ENCODE measurements around the gene MSH5.

MSH5 gene

DNA sequence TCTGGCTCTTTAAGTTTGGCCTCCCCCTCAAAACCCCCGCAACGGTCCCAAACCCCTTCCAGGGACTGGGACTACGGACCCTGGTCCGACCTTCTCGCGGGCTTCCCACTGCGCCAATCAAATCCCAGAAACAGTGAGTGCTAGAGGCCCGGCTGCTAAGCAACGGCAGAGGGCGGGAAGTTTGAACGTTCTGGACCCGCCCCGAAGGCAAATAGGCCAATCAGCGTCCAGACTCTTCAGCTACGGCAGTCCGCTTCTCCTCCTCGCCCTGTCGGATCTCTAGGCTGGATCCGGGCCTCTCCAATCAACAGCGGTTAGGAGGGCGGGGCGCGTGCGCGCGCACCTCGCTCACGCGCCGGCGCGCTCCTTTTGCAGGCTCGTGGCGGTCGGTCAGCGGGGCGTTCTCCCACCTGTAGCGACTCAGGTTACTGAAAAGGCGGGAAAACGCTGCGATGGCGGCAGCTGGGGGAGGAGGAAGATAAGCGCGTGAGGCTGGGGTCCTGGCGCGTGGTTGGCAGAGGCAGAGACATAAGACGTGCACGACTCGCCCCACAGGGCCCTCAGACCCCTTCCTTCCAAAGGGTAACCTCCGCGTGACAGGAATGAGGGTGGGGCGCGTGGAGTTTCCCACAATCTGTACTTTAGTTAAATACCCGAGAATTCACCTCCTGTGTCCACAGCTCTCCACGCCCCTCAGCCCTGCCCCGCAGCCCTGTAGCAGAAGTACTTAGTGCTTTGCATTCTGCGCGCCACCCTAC lies at the start of gene MSH5:
Gene MSH5, plus strand, starts transcription at position 367 of the 758 bp plus-strand sequence. CDS start 462 bp downstream, outside the sequence.
- peak within 1 kb of the TSS; percentile 90 for H3K27ac Mint-ChIP-seq

DNA sequence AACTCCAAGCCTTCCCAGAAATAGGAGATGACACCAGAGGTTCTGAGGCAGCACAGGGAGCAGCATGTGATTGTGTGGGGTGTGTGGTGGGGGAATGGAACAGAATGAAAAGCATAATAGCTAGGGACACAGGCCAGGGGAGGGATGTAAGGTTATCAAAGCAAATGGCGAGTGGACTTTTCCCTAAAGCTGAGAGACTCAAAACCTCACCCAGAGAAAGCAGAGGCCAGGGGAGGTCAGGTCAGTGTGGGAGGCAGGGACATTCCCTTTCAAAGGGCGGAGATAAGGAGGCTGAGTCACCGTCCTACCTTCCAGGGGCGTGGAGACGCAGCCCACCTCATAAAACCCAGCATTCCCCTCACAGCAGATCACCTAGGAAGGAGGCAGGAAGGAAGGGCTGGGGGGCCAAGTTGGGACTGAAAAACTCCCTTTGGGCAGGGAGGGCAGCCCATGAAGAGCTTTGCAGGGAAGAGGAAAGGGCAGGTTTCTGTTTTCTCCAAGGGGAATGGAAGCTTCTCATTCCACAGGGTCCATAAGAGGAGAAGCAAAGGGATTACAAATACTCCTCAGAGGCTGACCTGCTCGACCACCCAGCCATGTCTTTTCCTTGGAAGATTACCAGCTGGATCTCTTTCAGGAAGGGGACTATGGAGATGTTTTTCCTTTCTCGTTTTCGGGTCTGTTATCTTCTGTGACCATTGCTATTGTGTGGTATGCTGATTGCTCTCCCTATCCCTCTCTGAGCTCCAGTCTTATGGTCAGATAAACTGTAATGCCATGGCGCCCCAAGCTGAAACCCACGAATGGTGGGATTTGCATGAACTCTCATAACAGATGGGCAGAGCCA lies 49.4 kb upstream of the MSH5 start:
- Mint-ChIP-seq H3K4me1 (peaks cover 28% of the 10 kb centered on the region), H3K9me3 (no peaks in the 10 kb centered on the region), H3K36me3 (peaks cover 55% of the 10 kb centered on the region), H3K4me3 (no peak overlapping the region), H3K27me3 (no peaks in the 10 kb centered on the region), H3K27ac (peak overlapping the region; percentile 62)
- no peak for ATAC-seq

More for the DNA sequence above, at the start of gene MSH5:
- Mint-ChIP-seq H3K4me3 (peak within 1 kb of the TSS; percentile 95), H3K4me1 (peaks cover 46% of the 10 kb centered on the region), H3K27me3 (no peaks in the 10 kb centered on the region), H3K36me3 (peaks cover 34% of the 10 kb centered on the region), H3K9me3 (no peaks in the 10 kb centered on the region)
- peak; percentile 95 for ATAC-seq

DNA sequence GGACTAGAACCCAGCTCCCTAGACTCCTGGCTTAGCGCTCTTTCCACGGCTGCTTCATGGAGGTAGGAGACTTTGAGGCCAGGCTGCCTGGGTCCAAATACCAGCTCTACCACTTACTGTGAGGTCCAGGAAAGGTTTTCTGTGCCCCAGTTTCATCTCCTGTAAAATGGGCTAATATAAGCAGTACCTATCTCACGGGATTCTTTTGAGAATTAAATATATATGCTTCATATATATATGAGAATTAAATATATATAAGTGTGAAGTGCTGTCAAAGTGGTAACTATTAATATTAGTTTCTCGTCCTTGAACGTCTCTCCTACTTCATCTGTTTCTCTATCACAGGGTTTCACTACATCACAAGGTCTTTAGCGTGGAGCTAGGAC lies 48.7 kb upstream of the MSH5 start:
- ATAC-seq: no peak
- no peaks in the 10 kb centered on the region for H3K9me3 Mint-ChIP-seq
- H3K27ac Mint-ChIP-seq: no peak overlapping the region
- H3K4me3 Mint-ChIP-seq: no peak overlapping the region
- peaks cover 28% of the 10 kb centered on the region for H3K4me1 Mint-ChIP-seq
- peaks cover 54% of the 10 kb centered on the region for H3K36me3 Mint-ChIP-seq
- H3K27me3 Mint-ChIP-seq: no peaks in the 10 kb centered on the region

DNA sequence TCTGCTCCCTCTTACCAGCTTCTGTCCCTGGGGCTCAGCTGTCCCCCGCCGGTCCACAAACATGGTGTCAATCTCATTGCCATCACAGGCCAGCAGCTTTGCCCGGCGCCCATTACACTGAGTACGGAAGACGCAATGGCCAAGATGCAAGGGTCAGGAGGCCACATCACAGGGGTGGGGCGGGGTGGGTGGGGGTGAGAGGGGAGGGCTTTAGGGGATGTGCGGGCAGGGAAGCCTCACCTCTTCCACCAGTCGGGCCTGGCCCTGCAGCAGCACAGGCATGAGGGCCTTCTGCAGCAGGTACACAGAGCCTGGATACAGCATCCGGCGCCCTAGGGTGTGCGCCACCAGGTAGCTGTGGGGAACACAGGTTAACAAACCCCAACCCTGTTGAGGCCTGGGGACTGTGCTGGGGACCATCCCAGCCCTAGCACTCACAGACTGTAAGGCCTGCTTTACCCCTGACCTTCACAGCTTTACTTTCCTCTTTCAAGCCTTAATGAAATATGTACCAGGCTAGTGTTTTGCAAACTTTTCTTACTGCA lies 48.2 kb upstream of the MSH5 start:
- no peak for ATAC-seq
- H3K4me1 Mint-ChIP-seq: peaks cover 28% of the 10 kb centered on the region
- H3K27me3 Mint-ChIP-seq: no peaks in the 10 kb centered on the region
- H3K9me3 Mint-ChIP-seq: no peaks in the 10 kb centered on the region
- H3K4me3 Mint-ChIP-seq: no peak overlapping the region
- H3K27ac Mint-ChIP-seq: no peak overlapping the region
- peaks cover 54% of the 10 kb centered on the region for H3K36me3 Mint-ChIP-seq

DNA sequence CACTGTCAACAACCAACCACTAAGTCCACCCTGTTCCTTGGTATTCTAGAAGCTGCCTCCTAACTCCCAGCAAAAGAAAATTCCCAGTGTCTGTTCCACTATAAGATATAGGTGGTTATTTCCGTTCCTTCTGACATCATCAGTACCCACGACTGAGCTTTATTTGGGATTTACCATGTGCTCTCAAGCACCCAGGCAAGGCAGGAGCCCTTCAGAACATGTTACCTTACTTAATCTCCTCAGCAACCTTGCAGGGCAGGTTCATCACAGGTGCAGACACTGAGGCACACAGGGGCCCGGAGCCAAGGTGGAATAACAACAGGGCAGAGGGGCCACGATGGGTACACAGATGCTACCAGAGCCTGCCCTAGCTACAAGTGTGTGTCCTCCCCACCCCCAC lies 47.5 kb upstream of the MSH5 start:
- Mint-ChIP-seq H3K27me3 (no peaks in the 10 kb centered on the region), H3K36me3 (peaks cover 57% of the 10 kb centered on the region), H3K4me3 (no peak overlapping the region), H3K4me1 (peaks cover 30% of the 10 kb centered on the region), H3K9me3 (no peaks in the 10 kb centered on the region), H3K27ac (no peak overlapping the region)
- no peak for ATAC-seq

DNA sequence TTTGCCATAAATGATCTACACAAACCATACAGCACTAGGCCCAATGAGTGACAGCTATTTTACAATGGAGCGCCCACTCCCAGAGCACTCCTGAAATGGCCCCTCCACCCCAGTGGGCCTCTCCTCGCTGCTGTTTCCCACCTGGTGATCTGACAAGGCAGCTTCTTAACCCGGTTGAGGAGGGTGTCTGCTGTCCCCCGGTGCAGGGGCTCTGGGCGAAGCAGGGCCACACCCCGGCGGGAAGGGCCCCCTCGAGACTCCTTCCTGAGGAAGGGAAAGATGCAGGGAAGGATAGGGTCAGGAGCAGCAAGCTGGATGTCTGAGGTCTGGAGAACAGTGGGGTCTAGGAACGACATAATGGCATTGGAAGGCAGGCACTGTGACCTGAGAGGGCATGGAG lies 46.9 kb upstream of the MSH5 start:
- no peak overlapping the region for H3K4me3 Mint-ChIP-seq
- no peaks in the 10 kb centered on the region for H3K27me3 Mint-ChIP-seq
- no peak overlapping the region for H3K27ac Mint-ChIP-seq
- ATAC-seq: no peak
- H3K36me3 Mint-ChIP-seq: peaks cover 57% of the 10 kb centered on the region
- H3K9me3 Mint-ChIP-seq: no peaks in the 10 kb centered on the region
- peaks cover 35% of the 10 kb centered on the region for H3K4me1 Mint-ChIP-seq

DNA sequence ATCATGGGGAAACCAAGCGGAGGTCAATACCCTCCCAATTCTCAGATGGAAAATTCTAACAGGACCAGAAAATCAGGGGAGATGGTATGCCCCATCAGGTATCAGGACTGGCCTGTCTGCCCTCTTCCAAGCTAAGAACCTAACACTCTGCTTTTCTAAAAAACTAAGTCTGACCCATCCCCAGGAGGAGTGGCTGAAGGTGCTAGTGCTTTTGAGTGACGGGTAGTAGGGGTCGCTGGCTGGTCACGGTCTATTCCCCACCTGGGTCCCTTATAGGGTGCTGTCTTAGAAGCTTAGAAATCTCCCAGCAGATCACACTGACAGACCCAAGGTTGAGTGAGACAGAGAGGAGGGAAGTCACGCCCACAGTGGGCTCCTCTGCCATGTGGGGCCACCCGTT lies 46.3 kb upstream of the MSH5 start:
- Mint-ChIP-seq H3K9me3 (no peaks in the 10 kb centered on the region), H3K4me1 (peaks cover 37% of the 10 kb centered on the region), H3K4me3 (no peak overlapping the region), H3K27ac (no peak overlapping the region), H3K36me3 (peaks cover 55% of the 10 kb centered on the region), H3K27me3 (no peaks in the 10 kb centered on the region)
- ATAC-seq: no peak

DNA sequence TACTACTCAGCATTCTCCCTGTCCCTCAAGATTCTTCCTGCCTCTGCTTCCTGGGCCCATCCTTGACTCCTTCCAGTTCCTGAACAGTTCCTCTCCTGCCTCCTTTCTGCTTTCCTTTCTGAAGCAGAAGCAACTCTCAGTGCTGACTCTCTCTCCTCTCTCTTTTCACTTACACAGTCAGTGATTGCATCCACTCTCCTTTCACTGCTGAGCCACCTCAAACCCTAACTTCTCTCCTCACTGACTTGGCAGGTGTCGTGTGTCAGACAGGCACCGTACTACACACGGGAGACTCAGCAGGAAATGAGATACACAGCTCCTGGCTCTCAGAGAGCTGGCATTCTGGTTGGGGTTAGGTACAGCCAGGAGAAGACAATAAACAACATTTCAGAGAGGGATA lies 42.2 kb upstream of the MSH5 start:
- ATAC-seq: no peak
- H3K27ac Mint-ChIP-seq: peak overlapping the region; percentile 23
- no peaks in the 10 kb centered on the region for H3K27me3 Mint-ChIP-seq
- H3K4me3 Mint-ChIP-seq: no peak overlapping the region
- no peaks in the 10 kb centered on the region for H3K9me3 Mint-ChIP-seq
- peaks cover 33% of the 10 kb centered on the region for H3K4me1 Mint-ChIP-seq
- peaks cover 24% of the 10 kb centered on the region for H3K36me3 Mint-ChIP-seq

DNA sequence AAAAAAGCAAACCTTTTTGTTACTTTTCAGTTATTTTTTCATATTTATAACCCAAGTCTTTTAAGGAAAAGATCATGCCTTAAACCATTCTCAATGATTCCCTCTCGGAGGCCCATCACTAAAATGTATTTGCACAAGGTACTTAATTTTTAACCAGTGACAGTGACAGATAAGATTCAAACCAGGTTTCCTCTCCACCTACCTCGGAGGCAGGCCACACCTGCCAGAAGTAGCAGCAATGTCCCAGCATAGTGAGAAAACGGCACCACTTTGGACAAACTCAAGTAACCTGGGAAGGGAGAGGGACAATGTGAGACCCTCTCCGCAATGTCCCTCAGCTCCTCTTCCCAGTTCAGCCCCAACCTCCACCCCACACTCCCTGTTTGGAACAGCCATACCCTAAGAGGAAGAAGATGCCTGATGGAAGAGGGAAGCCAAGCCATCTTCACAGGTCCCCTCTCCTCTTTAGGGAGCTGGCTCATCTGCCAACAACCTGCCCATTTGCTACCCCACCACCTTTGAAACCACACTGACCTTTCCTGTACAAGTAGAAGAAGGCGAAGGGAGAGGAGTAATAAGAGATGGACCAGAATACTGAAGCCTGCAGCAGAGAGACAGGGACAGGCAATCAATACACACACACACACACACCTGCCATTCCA lies 38.9 kb upstream of the MSH5 start:
- Mint-ChIP-seq H3K9me3 (no peaks in the 10 kb centered on the region), H3K27ac (peak overlapping the region; percentile 96), H3K27me3 (no peaks in the 10 kb centered on the region), H3K4me1 (peaks cover 30% of the 10 kb centered on the region), H3K4me3 (no peak overlapping the region), H3K36me3 (peaks cover 17% of the 10 kb centered on the region)
- ATAC-seq: no peak

DNA sequence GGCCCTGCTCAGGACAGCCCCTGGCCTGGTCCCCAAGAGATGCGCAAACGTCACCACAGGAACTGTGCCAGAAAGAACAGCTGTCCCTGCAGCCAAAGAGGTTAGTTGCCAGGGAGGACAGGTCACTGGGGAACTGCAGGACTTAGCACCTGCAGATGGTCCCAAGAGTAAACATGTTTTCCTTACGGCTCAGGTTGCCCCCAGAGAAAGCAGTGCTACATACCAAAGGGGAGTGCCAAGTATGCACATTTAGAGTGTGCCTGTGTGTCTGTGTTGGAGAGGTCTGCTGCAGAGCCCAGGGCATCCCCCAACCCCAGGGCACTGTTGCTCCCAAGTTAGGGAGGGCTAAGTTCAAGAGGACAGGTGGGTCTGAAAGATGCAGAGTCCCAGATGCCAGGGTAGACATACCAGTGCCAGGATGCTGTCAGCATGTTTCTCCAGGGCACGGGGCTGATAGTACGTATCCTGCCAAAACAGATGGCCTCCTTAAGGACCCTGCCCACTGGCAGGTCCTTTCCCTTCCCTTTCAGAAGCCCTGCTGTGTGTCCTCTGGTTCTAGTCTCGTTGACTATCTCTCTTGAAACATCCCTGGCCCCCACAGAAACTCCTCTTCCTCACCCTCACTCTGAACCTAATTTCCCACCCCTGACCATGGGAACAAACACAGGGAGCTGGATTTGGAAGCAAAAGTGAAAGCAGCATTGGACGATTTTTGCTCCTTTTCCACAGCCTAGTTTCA lies 38.0 kb upstream of the MSH5 start:
- Mint-ChIP-seq H3K9me3 (no peaks in the 10 kb centered on the region), H3K27ac (peak overlapping the region; percentile 96), H3K36me3 (peaks cover 10% of the 10 kb centered on the region), H3K4me3 (peak overlapping the region; percentile 100), H3K27me3 (no peaks in the 10 kb centered on the region), H3K4me1 (peaks cover 30% of the 10 kb centered on the region)
- ATAC-seq: no peak

DNA sequence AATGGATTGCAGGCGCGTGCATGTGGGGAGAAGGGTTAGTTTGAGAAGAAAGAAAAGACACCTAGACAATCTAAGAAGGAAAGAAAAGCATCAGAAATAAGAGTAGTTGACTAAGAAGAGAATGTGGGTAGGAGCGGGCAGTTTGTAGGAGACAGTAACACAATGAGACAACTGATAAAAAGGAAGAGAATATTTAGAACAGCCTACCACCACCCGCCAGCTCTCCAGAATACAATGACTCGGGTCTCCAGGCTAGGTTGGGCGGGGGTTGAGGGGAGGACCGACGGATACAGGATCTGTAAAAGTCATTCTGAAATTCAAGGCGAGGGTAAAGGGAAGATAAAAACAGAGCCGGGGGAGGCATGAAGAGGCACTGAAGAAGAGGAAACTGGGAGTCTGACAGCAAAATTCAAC lies 37.4 kb upstream of the MSH5 start:
- Mint-ChIP-seq H3K4me1 (peaks cover 27% of the 10 kb centered on the region), H3K36me3 (peaks cover 5% of the 10 kb centered on the region), H3K27me3 (no peaks in the 10 kb centered on the region), H3K9me3 (no peaks in the 10 kb centered on the region), H3K27ac (peak overlapping the region; percentile 96), H3K4me3 (peak overlapping the region; percentile 100)
- peak; percentile 4 for ATAC-seq

DNA sequence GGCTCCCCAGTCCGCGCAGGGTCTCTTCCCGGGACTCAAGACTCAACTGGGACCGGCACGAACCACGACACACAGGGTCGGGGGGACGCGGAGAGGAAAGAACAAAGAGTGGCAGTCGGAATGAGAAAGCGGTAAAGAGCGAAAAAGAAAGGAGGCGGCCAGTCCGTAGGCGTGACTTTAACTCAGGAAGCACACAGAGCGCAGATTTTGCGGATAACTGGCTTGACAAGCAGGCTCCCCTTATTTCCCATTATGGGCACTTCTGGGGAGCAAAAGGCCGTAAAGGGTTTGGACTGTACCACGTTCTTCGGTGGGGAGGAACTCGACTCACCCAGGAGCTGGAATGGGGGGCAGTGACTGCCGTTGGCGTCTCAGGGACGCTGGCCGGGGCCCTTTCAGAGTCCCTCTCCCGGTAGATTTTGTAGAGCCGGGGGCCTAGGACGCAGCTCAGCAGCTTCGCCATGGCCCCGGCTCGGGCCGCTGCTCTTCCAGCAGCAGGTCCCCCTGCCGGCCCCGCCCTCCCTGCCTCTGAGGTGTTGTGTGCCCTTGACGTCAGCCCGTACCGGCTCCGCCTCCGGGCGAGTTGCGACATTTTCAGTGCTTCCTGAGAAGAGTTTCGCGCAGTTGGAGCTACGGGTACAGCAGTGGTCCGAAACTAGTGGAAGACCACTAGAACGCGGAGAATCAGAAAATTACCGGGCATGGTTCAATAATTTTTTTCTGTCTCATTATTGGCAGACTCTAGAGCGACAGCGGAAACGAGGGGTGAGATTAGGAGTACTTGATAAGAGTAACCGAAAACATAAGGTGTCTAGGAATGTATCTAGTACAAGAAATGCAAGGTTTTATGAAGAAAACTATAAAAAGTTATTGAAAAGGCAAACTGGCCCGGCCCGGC lies 36.7 kb upstream of the MSH5 start, which contains the start of gene ABHD16A:
Gene ABHD16A, minus strand, starts transcription at position 506 of the 898 bp plus-strand sequence. Its CDS starts 43 bp downstream, at position 463.
- H3K27ac Mint-ChIP-seq: peak within 1 kb of the TSS; percentile 96
- H3K4me3 Mint-ChIP-seq: peak within 1 kb of the TSS; percentile 100
- H3K36me3 Mint-ChIP-seq: no peaks in the 10 kb centered on the region
- no peaks in the 10 kb centered on the region for H3K27me3 Mint-ChIP-seq
- H3K4me1 Mint-ChIP-seq: peaks cover 20% of the 10 kb centered on the region
- no peaks in the 10 kb centered on the region for H3K9me3 Mint-ChIP-seq
- ATAC-seq: peak; percentile 99

DNA sequence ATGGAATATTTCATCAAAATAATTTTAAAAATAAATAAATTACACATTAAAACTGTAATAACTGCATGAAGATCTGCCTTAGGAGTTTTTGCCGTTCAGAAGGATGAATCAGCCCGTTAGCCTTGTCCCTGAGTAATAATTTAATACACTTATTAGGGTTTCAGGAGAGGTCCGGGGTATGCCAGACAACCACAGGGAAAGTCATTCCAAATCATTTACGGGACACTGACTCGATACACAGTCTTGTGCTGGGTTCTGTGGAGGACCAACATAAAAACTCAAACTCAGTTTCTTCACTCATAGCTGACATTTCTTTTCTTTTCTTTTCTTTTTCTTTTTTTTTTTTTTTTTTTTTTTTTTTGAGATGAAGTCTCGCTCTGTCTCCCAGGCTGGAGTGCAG lies 33.9 kb upstream of the MSH5 start:
- ATAC-seq: no peak
- H3K27me3 Mint-ChIP-seq: no peaks in the 10 kb centered on the region
- H3K27ac Mint-ChIP-seq: no peak overlapping the region
- no peak overlapping the region for H3K4me3 Mint-ChIP-seq
- H3K4me1 Mint-ChIP-seq: peaks cover 24% of the 10 kb centered on the region
- no peaks in the 10 kb centered on the region for H3K9me3 Mint-ChIP-seq
- no peaks in the 10 kb centered on the region for H3K36me3 Mint-ChIP-seq

DNA sequence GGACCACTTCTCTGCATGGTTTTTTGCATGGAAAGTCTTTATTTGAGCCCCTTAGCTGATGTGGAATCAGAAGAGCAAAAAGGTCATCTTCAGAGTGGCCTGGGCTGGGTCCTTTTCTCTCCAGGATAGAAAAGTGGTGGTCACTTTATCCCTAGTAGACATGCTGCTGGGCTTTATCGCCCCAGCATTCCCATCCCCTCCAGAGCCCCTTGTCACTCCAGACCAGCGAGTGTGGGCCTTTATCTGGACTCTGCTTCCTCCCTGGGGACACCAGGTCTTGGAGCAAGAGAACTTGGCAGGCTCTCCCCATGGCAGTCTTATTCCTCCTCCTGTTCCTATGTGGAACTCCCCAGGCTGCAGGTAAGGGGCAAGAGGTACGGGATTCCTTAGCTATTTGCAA lies 33.2 kb upstream of the MSH5 start, which contains the start of gene LY6G6F:
Gene LY6G6F, plus strand, starts transcription at position 268 of the 400 bp plus-strand sequence. Its CDS starts 41 bp downstream, at position 309.
- no peak within 1 kb of the TSS for H3K4me3 Mint-ChIP-seq
- peaks cover 23% of the 10 kb centered on the region for H3K4me1 Mint-ChIP-seq
- no peaks in the 10 kb centered on the region for H3K27me3 Mint-ChIP-seq
- no peaks in the 10 kb centered on the region for H3K36me3 Mint-ChIP-seq
- no peak within 1 kb of the TSS for H3K27ac Mint-ChIP-seq
- no peaks in the 10 kb centered on the region for H3K9me3 Mint-ChIP-seq
- ATAC-seq: no peak

All from stimulated activated memory B cell treated with anti-CD40 and anti-IgM and Interleukin-4, amounts not matched to agents 10 μg/mL and 1 μg/mL and 100 μg/mL, for 72 hours (primary cell).